ENCODE measurements around the gene ABCC9. TPM values are rescaled to one million over a fixed set of nuclear protein-coding genes. Genes with fewer than 3 reads are reported as not detected.

Gene ABCC9
- total and polyA plus RNA-seq, 2 experiments from 2014 or later = 0.22 to 0.48 TPM

DNA sequence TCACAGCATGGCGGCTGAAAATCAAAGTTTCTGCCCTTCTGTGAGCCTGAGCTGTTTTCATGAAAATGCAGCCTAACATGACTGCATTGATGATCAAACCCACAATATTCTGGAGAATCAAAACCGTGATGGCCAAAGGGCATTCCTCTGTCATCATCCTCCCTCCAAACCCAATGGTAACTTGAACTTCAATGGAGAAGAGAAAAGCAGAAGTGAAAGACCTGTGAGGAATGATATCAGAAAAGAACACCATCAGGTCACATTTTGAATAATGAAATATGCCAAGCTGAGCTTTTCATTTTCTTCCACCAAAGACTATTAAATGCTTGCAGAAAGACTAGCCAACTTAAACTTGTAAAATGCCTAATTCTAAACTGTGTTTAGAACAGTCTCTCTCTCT is 174.8 kb downstream of the ABCC9 start:
- Histone ChIP-seq H3K27ac (no peak overlapping the region), H3K9me3 (ENCODE audit: low read depth) (no peaks in the 10 kb centered on the region), H3K36me3 (peaks cover 6% of the 10 kb centered on the region), H3K27me3 (no peaks in the 10 kb centered on the region), H3K4me1 (ENCODE audit: low read depth) (no peaks in the 10 kb centered on the region), H3K4me3 (no peak overlapping the region)
- TF ChIP-seq, protein P1, sequence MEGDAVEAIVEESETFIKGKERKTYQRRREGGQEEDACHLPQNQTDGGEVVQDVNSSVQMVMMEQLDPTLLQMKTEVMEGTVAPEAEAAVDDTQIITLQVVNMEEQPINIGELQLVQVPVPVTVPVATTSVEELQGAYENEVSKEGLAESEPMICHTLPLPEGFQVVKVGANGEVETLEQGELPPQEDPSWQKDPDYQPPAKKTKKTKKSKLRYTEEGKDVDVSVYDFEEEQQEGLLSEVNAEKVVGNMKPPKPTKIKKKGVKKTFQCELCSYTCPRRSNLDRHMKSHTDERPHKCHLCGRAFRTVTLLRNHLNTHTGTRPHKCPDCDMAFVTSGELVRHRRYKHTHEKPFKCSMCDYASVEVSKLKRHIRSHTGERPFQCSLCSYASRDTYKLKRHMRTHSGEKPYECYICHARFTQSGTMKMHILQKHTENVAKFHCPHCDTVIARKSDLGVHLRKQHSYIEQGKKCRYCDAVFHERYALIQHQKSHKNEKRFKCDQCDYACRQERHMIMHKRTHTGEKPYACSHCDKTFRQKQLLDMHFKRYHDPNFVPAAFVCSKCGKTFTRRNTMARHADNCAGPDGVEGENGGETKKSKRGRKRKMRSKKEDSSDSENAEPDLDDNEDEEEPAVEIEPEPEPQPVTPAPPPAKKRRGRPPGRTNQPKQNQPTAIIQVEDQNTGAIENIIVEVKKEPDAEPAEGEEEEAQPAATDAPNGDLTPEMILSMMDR (IDR thresholded peaks at IDR 0.05; ENCODE audit: low read depth, low read length) = no peak
- DNase-seq (ENCODE audit: low read depth in 1 of 2, low spot score in 1 of 2) = no peak

DNA sequence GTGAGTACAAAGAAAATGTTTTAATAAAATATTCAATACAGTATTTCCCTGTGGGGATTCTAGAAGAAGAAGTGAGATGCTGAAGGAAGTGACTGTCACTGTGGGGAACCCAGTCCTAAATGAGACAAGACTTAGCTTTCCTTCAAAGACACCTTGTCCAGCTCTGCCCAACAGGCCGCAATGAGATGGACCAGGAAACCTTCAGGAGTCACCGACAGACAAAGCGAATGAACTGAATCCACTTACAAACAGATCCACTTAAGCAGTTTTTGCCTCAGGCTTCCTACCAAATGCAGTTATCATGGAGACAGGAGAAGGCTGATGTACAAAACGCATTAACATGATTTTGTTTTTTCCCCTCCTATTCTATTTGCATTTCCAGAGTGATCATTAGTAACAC is 176.3 kb downstream of the ABCC9 start:
- no peak for DNase-seq (ENCODE audit: low read depth in 1 of 2, low spot score in 1 of 2)
- H3K36me3 ChIP-seq = peaks cover 6% of the 10 kb centered on the region
- H3K4me3 ChIP-seq = no peak overlapping the region
- no peaks in the 10 kb centered on the region for H3K9me3 ChIP-seq (ENCODE audit: low read depth)
- no peaks in the 10 kb centered on the region for H3K27me3 ChIP-seq
- TF ChIP-seq, protein P1 (IDR thresholded peaks at IDR 0.05; ENCODE audit: low read depth, low read length) = no peak
- H3K4me1 ChIP-seq (ENCODE audit: low read depth) = no peaks in the 10 kb centered on the region
- no peak overlapping the region for H3K27ac ChIP-seq

DNA sequence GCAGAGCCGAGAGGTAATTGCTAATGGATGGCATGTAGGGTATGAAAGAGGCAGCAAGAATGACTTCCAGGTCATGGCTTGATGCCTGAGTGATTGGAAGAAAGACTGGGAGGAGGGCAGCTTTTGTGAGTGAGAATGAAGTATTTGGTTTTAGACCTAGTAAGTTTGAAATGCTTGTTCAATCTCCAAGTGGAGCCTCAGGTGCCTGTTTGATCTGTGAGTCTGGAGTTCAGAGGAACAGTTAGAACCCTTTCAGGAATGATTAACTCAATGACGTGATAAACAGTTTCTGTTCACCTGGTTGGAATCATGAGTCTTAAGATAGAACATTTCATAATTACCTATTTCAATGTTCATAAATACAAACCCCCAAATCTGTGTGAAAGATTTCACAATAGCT is 177.2 kb downstream of the ABCC9 start:
- no peaks in the 10 kb centered on the region for H3K27me3 ChIP-seq
- DNase-seq (ENCODE audit: low read depth in 1 of 2, low spot score in 1 of 2) = no peak
- H3K36me3 ChIP-seq = peaks cover 6% of the 10 kb centered on the region
- no peak overlapping the region for H3K4me3 ChIP-seq
- TF ChIP-seq, protein P1 (IDR thresholded peaks at IDR 0.05; ENCODE audit: low read depth, low read length) = no peak
- H3K9me3 ChIP-seq (ENCODE audit: low read depth) = no peaks in the 10 kb centered on the region
- no peak overlapping the region for H3K27ac ChIP-seq
- H3K4me1 ChIP-seq (ENCODE audit: low read depth) = no peaks in the 10 kb centered on the region

DNA sequence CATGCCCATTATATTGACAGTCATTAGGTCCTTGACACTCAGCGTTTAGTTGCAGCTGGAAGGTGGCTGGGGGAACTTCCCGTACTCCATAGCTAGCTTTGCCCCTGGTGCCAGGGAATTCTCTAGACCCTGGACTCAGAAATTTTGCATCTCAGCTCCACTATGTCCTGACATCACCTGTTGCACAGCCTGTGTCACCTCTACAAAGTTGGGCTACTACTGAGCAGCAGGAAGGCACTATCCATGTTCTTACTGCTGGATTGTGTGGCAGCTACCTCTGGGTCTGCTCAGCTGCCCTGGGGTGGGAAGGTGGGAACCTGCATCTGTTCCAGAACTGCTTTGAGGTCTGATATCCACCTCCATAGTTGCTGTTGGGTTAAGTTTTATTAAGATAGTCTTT is 177.7 kb downstream of the ABCC9 start:
- no peaks in the 10 kb centered on the region for H3K27me3 ChIP-seq
- TF ChIP-seq, protein P1 (IDR thresholded peaks at IDR 0.05; ENCODE audit: low read depth, low read length) = no peak
- no peak overlapping the region for H3K4me3 ChIP-seq
- no peaks in the 10 kb centered on the region for H3K4me1 ChIP-seq (ENCODE audit: low read depth)
- H3K9me3 ChIP-seq (ENCODE audit: low read depth) = no peaks in the 10 kb centered on the region
- no peak for DNase-seq (ENCODE audit: low read depth in 1 of 2, low spot score in 1 of 2)
- H3K36me3 ChIP-seq = peaks cover 6% of the 10 kb centered on the region
- no peak overlapping the region for H3K27ac ChIP-seq

DNA sequence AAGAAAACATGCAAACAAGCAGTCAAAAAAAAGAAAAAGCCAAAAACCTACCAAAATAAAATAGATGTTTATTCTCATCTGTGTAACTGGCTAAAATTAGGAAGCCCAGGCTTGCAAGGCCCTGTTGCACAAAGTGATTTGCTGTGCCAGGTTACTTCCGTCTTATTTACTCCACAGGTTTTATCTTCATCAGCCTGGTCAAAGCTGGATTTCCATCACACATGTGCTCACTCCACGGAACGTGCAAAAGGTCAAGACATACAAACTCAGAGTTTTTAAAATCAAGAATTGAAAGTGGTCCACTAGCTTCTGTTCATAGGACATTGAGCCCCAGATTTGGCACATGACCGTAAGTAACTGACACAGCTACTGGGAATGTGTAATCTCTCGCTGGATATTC is 181.5 kb downstream of the ABCC9 start:
- TF ChIP-seq, protein P1 (IDR thresholded peaks at IDR 0.05; ENCODE audit: low read depth, low read length) = no peak
- no peaks in the 10 kb centered on the region for H3K36me3 ChIP-seq
- H3K4me3 ChIP-seq = no peak overlapping the region
- no peak overlapping the region for H3K27ac ChIP-seq
- DNase-seq (ENCODE audit: low read depth in 1 of 2, low spot score in 1 of 2) = no peak
- H3K27me3 ChIP-seq = no peaks in the 10 kb centered on the region
- H3K4me1 ChIP-seq (ENCODE audit: low read depth) = no peaks in the 10 kb centered on the region
- no peaks in the 10 kb centered on the region for H3K9me3 ChIP-seq (ENCODE audit: low read depth)

DNA sequence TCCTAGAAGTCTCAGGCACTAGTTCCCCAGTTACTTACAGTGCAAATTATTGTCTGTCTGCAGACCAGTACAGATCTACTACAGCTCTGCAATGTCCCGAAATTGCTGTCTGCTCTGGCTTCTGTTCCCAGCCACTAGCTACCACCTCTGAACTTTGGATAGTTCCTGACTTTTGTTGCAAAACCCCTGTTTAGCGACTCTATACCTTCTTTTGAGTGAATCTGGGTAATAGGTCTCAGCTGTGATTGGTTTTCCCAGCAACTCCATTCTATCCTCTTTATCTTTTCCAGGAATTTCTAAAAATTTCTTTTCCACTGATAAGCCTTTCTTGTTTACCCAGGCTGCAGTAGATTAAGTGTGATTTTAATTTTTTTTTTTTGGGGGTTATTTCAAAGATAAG is 183.5 kb downstream of the ABCC9 start:
- H3K27me3 ChIP-seq = no peaks in the 10 kb centered on the region

More for the DNA sequence above, 183.5 kb downstream of the ABCC9 start:
- TF ChIP-seq, protein P1 (IDR thresholded peaks at IDR 0.05; ENCODE audit: low read depth, low read length) = no peak
- DNase-seq (ENCODE audit: low read depth in 1 of 2, low spot score in 1 of 2) = no peak
- H3K4me1 ChIP-seq (ENCODE audit: low read depth) = no peaks in the 10 kb centered on the region
- H3K27ac ChIP-seq = no peak overlapping the region
- no peaks in the 10 kb centered on the region for H3K9me3 ChIP-seq (ENCODE audit: low read depth)
- no peaks in the 10 kb centered on the region for H3K36me3 ChIP-seq
- no peak overlapping the region for H3K4me3 ChIP-seq

Data from cardiac muscle cell (in vitro differentiated cells and primary cell).